ENCODE data around the gene ECM2. TPM values are rescaled to one million over a fixed set of nuclear protein-coding genes. Genes with fewer than 3 reads are reported as not detected.

The ECM2 gene
- total RNA-seq, 1 donor from 2014 or later, result not detected

GRCh38 chr9:92486371-92486770 is 49.4 kb downstream of the ECM2 start:
- Mint-ChIP-seq H3K9me3 (no peaks in the 10 kb centered on the region), H3K27ac (no peak overlapping the region), H3K27me3 (ENCODE audit: low read depth) (no peaks in the 10 kb centered on the region), H3K4me1 (ENCODE audit: low read depth) (peaks cover 3% of the 10 kb centered on the region), H3K4me3 (ENCODE audit: low read depth) (no peak overlapping the region), H3K36me3 (ENCODE audit: low read depth) (no peaks in the 10 kb centered on the region)
- intact Hi-C loops (cut with micrococcal nuclease), result no loop called here
- no peak for DNase-seq (ENCODE audit: low spot score)

GRCh38 chr9:92484563-92484962 is 51.2 kb downstream of the ECM2 start:
- Mint-ChIP-seq H3K36me3 (ENCODE audit: low read depth) (no peaks in the 10 kb centered on the region), H3K27me3 (ENCODE audit: low read depth) (no peaks in the 10 kb centered on the region), H3K4me3 (ENCODE audit: low read depth) (no peak overlapping the region), H3K4me1 (ENCODE audit: low read depth) (peaks cover 8% of the 10 kb centered on the region), H3K27ac (no peak overlapping the region), H3K9me3 (no peaks in the 10 kb centered on the region)
- intact Hi-C loops (cut with micrococcal nuclease), result no loop called here
- no peak for DNase-seq (ENCODE audit: low spot score)

GRCh38 chr9:92483627-92484545 is 51.9 kb downstream of the ECM2 start:
- Mint-ChIP-seq H3K4me3 (ENCODE audit: low read depth) (no peak overlapping the region), H3K27ac (no peak overlapping the region), H3K36me3 (ENCODE audit: low read depth) (no peaks in the 10 kb centered on the region), H3K9me3 (no peaks in the 10 kb centered on the region), H3K4me1 (ENCODE audit: low read depth) (peaks cover 8% of the 10 kb centered on the region), H3K27me3 (ENCODE audit: low read depth) (no peaks in the 10 kb centered on the region)
- DNase-seq (ENCODE audit: low spot score), result no peak
- intact Hi-C loops (cut with micrococcal nuclease), result no loop called here

- H3K4me3 Mint-ChIP-seq (ENCODE audit: low read depth), result no peak overlapping the region
- no peak overlapping the region for H3K27ac Mint-ChIP-seq
These were observed 53.0 kb downstream of the ECM2 start for GRCh38 chr9:92482805-92483204.

GRCh38 chr9:92482329-92482728 is 53.5 kb downstream of the ECM2 start, which contains the start of gene ASPN:
TSS of gene ASPN (minus strand) at chr9:92482506.
- H3K4me1 Mint-ChIP-seq (ENCODE audit: low read depth), result peaks cover 8% of the 10 kb centered on the region
- H3K9me3 Mint-ChIP-seq, result no peaks in the 10 kb centered on the region
- intact Hi-C loops (cut with micrococcal nuclease), result no loop called here
- H3K27ac Mint-ChIP-seq, result no peak within 1 kb of the TSS
- no peaks in the 10 kb centered on the region for H3K36me3 Mint-ChIP-seq (ENCODE audit: low read depth)
- no peak within 1 kb of the TSS for H3K4me3 Mint-ChIP-seq (ENCODE audit: low read depth)
- DNase-seq (ENCODE audit: low spot score), result no peak
- no peaks in the 10 kb centered on the region for H3K27me3 Mint-ChIP-seq (ENCODE audit: low read depth)

More at GRCh38 chr9:92482805-92483204, 53.0 kb downstream of the ECM2 start:
- intact Hi-C loops (cut with micrococcal nuclease), result no loop called here
- peaks cover 8% of the 10 kb centered on the region for H3K4me1 Mint-ChIP-seq (ENCODE audit: low read depth)
- no peaks in the 10 kb centered on the region for H3K36me3 Mint-ChIP-seq (ENCODE audit: low read depth)
- DNase-seq (ENCODE audit: low spot score), result no peak
- H3K27me3 Mint-ChIP-seq (ENCODE audit: low read depth), result no peaks in the 10 kb centered on the region
- H3K9me3 Mint-ChIP-seq, result no peaks in the 10 kb centered on the region

- Mint-ChIP-seq H3K9me3 (no peaks in the 10 kb centered on the region), H3K27me3 (ENCODE audit: low read depth) (no peaks in the 10 kb centered on the region), H3K4me1 (ENCODE audit: low read depth) (peaks cover 10% of the 10 kb centered on the region), H3K4me3 (ENCODE audit: low read depth) (no peak overlapping the region), H3K36me3 (ENCODE audit: low read depth) (no peaks in the 10 kb centered on the region), H3K27ac (no peak overlapping the region)
- no peak for DNase-seq (ENCODE audit: low spot score)
- intact Hi-C loops (cut with micrococcal nuclease), result no loop called here
These were observed 54.7 kb downstream of the ECM2 start for GRCh38 chr9:92480986-92481633.

- Mint-ChIP-seq H3K36me3 (ENCODE audit: low read depth) (no peaks in the 10 kb centered on the region), H3K4me1 (ENCODE audit: low read depth) (peaks cover 13% of the 10 kb centered on the region), H3K9me3 (no peaks in the 10 kb centered on the region), H3K4me3 (ENCODE audit: low read depth) (no peak overlapping the region), H3K27me3 (ENCODE audit: low read depth) (no peaks in the 10 kb centered on the region), H3K27ac (no peak overlapping the region)
- intact Hi-C loops (cut with micrococcal nuclease), result no loop called here
- no peak for DNase-seq (ENCODE audit: low spot score)
These were observed 55.5 kb downstream of the ECM2 start for GRCh38 chr9:92480291-92480771.

- Mint-ChIP-seq H3K36me3 (ENCODE audit: low read depth) (no peaks in the 10 kb centered on the region), H3K4me1 (ENCODE audit: low read depth) (peaks cover 13% of the 10 kb centered on the region), H3K4me3 (ENCODE audit: low read depth) (no peak overlapping the region), H3K27me3 (ENCODE audit: low read depth) (no peaks in the 10 kb centered on the region), H3K9me3 (no peaks in the 10 kb centered on the region), H3K27ac (no peak overlapping the region)
- DNase-seq (ENCODE audit: low spot score), result no peak
- intact Hi-C loops (cut with micrococcal nuclease), result no loop called here
These were observed 56.4 kb downstream of the ECM2 start for GRCh38 chr9:92479346-92479745.

- no peaks in the 10 kb centered on the region for H3K27me3 Mint-ChIP-seq (ENCODE audit: low read depth)
- H3K36me3 Mint-ChIP-seq (ENCODE audit: low read depth), result no peaks in the 10 kb centered on the region
- intact Hi-C loops (cut with micrococcal nuclease), result no loop called here
- no peak overlapping the region for H3K4me3 Mint-ChIP-seq (ENCODE audit: low read depth)
- H3K9me3 Mint-ChIP-seq, result no peaks in the 10 kb centered on the region
- H3K4me1 Mint-ChIP-seq (ENCODE audit: low read depth), result peaks cover 13% of the 10 kb centered on the region
- no peak overlapping the region for H3K27ac Mint-ChIP-seq
- no peak for DNase-seq (ENCODE audit: low spot score)
These were observed 57.0 kb downstream of the ECM2 start for GRCh38 chr9:92478783-92479182.

- no peak for DNase-seq (ENCODE audit: low spot score)
- Mint-ChIP-seq H3K27ac (no peak overlapping the region), H3K9me3 (no peaks in the 10 kb centered on the region), H3K4me3 (ENCODE audit: low read depth) (no peak overlapping the region), H3K4me1 (ENCODE audit: low read depth) (peaks cover 13% of the 10 kb centered on the region), H3K27me3 (ENCODE audit: low read depth) (no peaks in the 10 kb centered on the region), H3K36me3 (ENCODE audit: low read depth) (no peaks in the 10 kb centered on the region)
- intact Hi-C loops (cut with micrococcal nuclease), result no loop called here
These were observed 58.8 kb downstream of the ECM2 start for GRCh38 chr9:92476962-92477361.

- no peaks in the 10 kb centered on the region for H3K36me3 Mint-ChIP-seq (ENCODE audit: low read depth)
These were observed 61.2 kb downstream of the ECM2 start for GRCh38 chr9:92474587-92474986.

GRCh38 chr9:92468206-92468605 is 67.6 kb downstream of the ECM2 start:
- Mint-ChIP-seq H3K36me3 (ENCODE audit: low read depth) (no peaks in the 10 kb centered on the region), H3K4me1 (ENCODE audit: low read depth) (peaks cover 5% of the 10 kb centered on the region), H3K9me3 (no peaks in the 10 kb centered on the region), H3K27me3 (ENCODE audit: low read depth) (no peaks in the 10 kb centered on the region), H3K27ac (no peak overlapping the region), H3K4me3 (ENCODE audit: low read depth) (no peak overlapping the region)
- intact Hi-C loops (cut with micrococcal nuclease), result no loop called here
- DNase-seq (ENCODE audit: low spot score), result no peak

More at GRCh38 chr9:92474587-92474986, 61.2 kb downstream of the ECM2 start:
- peaks cover 5% of the 10 kb centered on the region for H3K4me1 Mint-ChIP-seq (ENCODE audit: low read depth)
- H3K4me3 Mint-ChIP-seq (ENCODE audit: low read depth), result no peak overlapping the region
- H3K27me3 Mint-ChIP-seq (ENCODE audit: low read depth), result no peaks in the 10 kb centered on the region
- H3K9me3 Mint-ChIP-seq, result no peaks in the 10 kb centered on the region
- intact Hi-C loops (cut with micrococcal nuclease), result no loop called here
- DNase-seq (ENCODE audit: low spot score), result no peak
- no peak overlapping the region for H3K27ac Mint-ChIP-seq

GRCh38 chr9:92467511-92467910 is 68.3 kb downstream of the ECM2 start:
- H3K27me3 Mint-ChIP-seq (ENCODE audit: low read depth), result no peaks in the 10 kb centered on the region
- H3K4me3 Mint-ChIP-seq (ENCODE audit: low read depth), result no peak overlapping the region
- intact Hi-C loops (cut with micrococcal nuclease), result no loop called here
- H3K36me3 Mint-ChIP-seq (ENCODE audit: low read depth), result no peaks in the 10 kb centered on the region
- H3K9me3 Mint-ChIP-seq, result no peaks in the 10 kb centered on the region
- no peak overlapping the region for H3K27ac Mint-ChIP-seq
- H3K4me1 Mint-ChIP-seq (ENCODE audit: low read depth), result peaks cover 5% of the 10 kb centered on the region
- no peak for DNase-seq (ENCODE audit: low spot score)
